Spleen (tissue), 7 donors: ENCODE results near the gene NKAIN2.

Experiments
- CTCF ChIP-seq, 11 experiments: fragments of 200-600 bp in 7 of 11; fragments of 450-650 bp in 4 of 11; sonication (generic) in 4 of 11; IDR thresholded peaks in 8 of 11; conservative IDR thresholded peaks in 3 of 11; 1 replicate in 7 of 11; 2 replicates in 4 of 11; pipeline versions ENCODE4 v1.4.0 to v1.8.0; 2016 to 2021; ENCODE audit warnings: antibody characterized with exemption in 11 of 11, inconsistent platforms in 4 of 11, mild to moderate bottlenecking in 1 of 11
- POLR2AphosphoS5 ChIP-seq, 3 donors: sonication (generic); formaldehyde crosslinking; IDR thresholded peaks; one replicate each; pipeline ENCODE4 v1.5.1; 2017; ENCODE audit warnings: antibody characterized with exemption in 3 of 3
- donor health status: DM: no; HTN: no; CAD: no; lungs with moderate emphysema.
- donor health status: DM: no; HTN: no; CAD: no.
- donor health status: DM: no; HTN: no; CAD: no.

GRCh38 chr6:123913863-123914262 lies 110.2 kb downstream of the NKAIN2 start:
- TF ChIP-seq POLR2AphosphoS5 (IDR thresholded peaks at IDR 0.05): no peak
- no peak for TF ChIP-seq CTCF (IDR thresholded peaks at IDR 0.05 in 8 of 11, conservative IDR thresholded peaks at IDR 0.05 in 3 of 11)
